GM19035 (cell line): Measurements from ENCODE around the gene TMPRSS9.
A peak's percentile ranks its signal among the peaks of the same experiment; 100 is the strongest.
"Not testable (repeated sequence)": the region's sequence is repeated elsewhere in the genome, so short reads cannot be mapped to it uniquely, and the experiment has no call there.

ENCODE experiments used
- ATAC-seq: cut with Tn5 transposase; IDR thresholded peaks from one replicate; pipeline ENCODE4 v1.9.1; 2021; ENCODE audit not compliant: unreplicated experiment

TMPRSS9 gene

DNA sequence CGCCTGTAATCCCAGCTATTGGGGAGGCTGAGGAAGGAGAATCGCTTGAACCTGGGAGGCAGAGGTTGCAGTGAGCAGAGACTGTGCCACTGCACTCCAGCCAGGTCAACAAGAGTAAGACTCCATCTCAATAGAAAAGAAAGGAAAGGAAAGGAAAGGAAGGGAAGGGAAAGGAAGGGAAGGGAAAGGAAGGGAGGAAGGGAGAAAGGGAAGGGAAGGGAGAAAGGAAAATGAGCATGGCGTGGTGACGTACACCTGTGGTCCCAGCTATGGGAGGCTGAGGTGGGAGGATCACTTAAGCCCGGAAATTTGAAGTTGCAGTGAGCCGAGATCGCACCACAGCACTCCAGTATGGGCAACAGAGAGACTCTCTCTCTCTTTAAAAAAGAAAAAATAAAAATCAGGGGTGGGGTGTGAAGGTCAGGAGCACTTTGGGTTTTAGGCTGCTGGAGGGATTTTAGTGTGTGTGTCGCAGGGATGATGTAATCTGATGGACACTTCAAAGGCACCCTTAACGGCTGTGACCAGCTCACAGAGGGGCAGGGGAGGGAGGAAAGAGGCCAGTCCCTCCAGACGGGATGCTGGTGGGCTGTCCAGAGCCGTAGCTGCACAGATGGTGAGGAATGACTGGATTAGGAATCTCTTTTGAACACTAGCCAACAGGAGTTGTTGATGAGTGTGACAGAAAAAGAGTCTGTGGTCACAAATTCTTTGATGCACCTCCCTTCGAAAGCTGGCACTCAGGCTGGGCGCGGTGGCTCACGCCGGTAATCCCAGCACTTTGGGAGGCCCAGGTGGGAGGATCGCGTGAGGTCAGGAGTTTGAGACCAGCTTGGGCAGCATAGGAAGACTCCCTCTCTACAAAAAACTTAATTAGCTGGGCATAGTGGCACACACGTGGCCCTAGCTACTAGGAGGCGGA is 27.6 kb downstream of the TMPRSS9 start:
- ATAC-seq, result no peak

GRCh38 chr19:2389594-2389993 is 29.5 kb downstream of the TMPRSS9 start:
- no peak for ATAC-seq

GRCh38 chr19:2391118-2391725 is 31.2 kb downstream of the TMPRSS9 start:
- no peak for ATAC-seq

GRCh38 chr19:2392366-2392765 is 32.3 kb downstream of the TMPRSS9 start:
- ATAC-seq, result no peak

- ATAC-seq, result not testable (repeated sequence)
These were observed 32.8 kb downstream of the TMPRSS9 start for GRCh38 chr19:2392899-2393298.

DNA sequence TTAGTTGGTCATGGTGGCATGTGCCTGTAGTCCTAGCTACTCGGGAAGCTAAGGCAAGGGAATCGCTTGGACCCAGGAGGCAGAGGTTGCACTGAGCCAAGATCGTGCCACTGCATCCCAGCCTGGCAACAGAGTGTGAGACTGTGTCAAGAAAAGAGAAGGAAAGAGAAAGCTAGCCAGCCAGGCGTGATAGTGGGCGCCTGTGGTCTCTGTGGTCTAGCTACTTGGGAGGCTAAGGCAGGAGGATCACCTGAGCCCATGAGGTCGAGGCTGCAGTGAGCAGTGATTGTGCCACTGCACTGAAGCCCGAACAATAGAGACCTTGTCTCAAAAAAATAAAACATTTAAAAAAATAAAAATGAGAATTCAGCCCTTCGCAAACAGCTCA is 34.0 kb downstream of the TMPRSS9 start:
- ATAC-seq, result no peak

- ATAC-seq, result peak; percentile 47
These were observed 34.6 kb downstream of the TMPRSS9 start for GRCh38 chr19:2394442-2395292.

DNA sequence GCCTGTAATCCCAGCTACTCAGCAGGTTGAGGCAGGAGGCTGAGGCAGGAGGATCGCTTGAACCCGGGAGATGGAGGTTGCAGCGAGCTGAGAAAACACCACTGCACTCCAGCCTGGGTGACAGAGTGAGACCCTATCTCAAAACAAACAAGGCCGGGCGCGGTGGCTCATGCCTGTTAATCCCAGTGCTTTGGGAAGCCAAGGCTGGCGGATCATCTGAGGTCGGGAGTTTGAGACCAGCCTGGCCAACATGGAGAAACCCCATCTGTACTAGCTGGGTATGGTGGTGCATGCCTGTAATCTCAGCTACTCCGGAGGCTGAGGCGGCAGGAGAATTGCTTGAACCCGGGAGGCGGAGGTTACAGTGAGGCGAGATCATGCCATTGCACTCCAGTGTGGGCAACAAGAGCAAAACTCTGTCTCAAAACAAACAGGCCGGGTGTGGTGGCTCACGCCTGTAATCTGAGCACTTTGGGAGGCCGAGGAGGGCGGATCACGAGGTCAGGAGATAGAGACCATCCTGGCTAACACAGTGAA is 35.3 kb downstream of the TMPRSS9 start:
- not testable (repeated sequence) for ATAC-seq

- ATAC-seq, result not testable (repeated sequence)
These were observed 37.1 kb downstream of the TMPRSS9 start for GRCh38 chr19:2397173-2397572.

DNA sequence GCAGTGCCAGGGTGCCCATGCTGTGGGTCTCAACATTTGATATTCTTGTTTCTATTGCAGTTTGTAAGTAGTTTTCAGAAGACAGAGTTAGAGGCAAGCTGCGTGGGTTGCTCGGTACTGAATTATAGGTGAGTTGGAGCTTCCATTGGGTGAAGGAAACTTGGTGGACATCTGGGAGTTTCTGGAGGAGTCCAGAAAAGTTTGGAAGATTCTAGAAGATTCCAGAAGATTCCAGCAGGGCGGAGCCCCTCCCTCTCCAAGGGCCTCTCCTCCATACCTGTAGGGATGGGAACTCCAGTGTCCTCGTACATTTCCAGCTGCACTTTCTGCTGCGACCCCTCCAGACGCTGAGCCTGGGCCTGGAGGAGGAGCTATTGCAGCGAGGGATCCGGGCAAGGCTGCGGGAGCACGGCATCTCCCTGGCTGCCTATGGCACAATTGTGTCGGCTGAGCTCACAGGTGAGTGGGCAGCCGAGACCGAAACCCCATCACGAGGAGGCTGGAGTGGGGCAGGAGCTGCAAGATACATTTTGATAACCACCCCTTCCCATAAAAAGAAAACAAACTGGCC is 38.8 kb downstream of the TMPRSS9 start:
- ATAC-seq, result no peak

DNA sequence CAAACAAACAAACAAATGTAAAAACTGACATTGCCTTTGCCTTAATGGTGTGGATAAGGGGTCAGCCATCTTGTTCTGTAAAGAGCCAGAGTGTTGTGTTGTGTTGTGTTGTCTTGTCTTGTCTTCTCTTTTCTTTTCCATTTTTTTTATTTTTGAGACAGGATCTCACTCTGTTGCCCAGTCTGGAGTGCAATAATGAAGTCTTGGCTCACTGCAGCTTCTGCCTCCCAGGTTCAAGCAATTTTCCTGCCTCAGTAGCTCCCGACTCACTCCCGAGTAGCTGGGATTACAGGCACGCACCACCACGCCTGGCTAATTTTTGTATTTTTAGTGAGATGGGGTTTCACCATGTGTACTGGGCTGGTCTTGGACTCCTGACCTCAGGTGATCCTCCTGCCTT is 39.5 kb downstream of the TMPRSS9 start:
- no peak for ATAC-seq

DNA sequence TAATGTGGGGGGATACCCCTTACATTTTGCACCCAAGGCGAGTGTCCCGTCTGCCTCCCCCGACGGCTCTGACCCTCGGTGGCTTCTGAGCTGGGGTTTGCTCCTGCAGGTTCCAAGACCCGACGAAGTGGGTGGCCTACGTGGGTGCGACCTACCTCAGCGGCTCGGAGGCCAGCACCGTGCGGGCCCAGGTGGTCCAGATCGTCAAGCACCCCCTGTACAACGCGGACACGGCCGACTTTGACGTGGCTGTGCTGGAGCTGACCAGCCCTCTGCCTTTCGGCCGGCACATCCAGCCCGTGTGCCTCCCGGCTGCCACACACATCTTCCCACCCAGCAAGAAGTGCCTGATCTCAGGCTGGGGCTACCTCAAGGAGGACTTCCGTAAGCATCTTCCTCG is 48.2 kb downstream of the TMPRSS9 start:
- ATAC-seq, result no peak

- no peak for ATAC-seq
These were observed 49.4 kb downstream of the TMPRSS9 start for GRCh38 chr19:2409352-2409912.

DNA sequence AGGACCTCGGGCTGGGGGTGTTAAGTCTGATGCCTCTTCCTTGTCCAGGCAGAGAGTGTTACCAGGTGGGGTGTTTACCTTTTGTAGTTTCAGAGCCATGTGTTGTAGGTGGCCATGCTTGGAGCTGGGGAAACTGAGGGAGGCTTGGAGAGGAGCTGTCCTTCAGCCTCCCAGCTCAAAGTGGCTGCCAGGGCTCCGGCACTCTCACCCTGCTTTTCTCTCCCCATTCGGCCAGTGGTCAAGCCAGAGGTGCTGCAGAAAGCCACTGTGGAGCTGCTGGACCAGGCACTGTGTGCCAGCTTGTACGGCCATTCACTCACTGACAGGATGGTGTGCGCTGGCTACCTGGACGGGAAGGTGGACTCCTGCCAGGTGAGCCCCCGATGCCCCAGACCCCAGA is 50.0 kb downstream of the TMPRSS9 start:
- no peak for ATAC-seq

GRCh38 chr19:2411709-2412108 is 51.6 kb downstream of the TMPRSS9 start:
- ATAC-seq, result no peak

DNA sequence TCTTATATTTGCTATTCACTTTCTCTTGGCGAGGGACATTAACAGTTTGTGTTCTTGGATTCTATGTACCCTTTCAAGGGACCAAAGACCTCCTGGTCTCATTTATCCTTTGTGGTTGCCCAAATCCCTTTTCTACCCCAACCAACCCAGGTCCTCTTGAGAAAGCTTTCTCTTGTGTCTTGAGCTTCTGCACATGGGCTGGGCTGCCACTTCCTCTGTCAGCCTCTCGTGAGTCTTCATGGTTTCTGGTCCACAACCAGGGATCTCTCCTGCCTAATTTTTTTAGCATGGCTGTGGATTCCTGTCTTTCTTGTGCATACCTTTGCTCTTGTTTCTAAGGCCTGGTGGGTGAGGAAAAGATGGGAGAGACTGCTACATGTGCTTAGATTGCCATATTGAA is 52.4 kb downstream of the TMPRSS9 start:
- no peak for ATAC-seq

DNA sequence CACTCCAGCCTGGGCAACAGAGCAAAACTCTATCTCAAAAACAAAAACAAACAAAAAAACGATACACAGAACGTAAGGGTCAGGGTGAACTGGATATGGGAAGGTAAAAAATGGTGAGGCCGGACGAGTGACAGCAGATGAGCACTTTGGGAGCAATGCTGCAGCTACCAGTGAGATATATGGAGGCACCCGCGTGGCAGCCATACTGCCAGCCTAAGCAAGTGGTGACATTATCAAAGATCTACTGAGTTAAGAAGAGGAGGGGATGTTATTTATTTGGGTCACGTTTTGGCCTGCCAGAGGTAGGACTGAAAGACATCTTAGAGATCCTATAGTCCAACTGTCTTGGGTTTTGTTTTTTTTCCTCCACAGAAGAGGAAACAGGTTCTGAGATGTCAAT is 53.1 kb downstream of the TMPRSS9 start:
- ATAC-seq, result no peak

- no peak for ATAC-seq
These were observed 53.6 kb downstream of the TMPRSS9 start for GRCh38 chr19:2413629-2414028.

DNA sequence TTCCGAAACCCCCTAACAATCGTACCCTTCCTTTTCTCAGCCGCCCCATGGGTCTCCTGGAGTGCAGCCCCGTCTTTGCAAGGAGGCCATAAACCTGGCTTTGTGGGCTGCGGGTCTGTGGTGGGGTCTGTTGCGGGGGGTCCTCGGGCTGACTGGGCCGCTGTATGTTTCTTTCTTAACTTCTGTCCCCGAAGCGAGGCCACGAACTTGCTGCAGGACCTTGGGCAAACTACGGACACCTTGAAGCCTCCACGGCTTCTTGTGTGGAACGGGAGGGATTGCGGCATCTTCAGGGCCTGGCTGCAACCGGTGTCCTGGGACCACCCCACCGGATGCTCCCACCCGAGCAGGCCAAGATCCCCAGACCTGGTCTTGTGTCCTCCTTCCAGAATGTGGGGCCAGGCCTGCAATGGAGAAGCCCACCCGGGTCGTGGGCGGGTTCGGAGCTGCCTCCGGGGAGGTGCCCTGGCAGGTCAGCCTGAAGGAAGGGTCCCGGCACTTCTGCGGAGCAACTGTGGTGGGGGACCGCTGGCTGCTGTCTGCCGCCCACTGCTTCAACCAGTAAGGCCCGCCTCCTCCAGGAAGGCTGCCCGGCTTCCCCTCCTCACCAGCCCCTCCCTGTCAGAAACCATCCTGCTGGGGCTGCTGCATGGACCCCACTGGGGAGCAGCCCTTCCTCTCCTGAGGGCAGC is 55.4 kb downstream of the TMPRSS9 start:
- ATAC-seq, result no peak

- no peak for ATAC-seq
These were observed 55.9 kb downstream of the TMPRSS9 start for GRCh38 chr19:2415973-2416319.
